SU-DHL-6 (cell line): ENCODE measurements around the gene MYMX.
"Not testable (repeated sequence)": the region's sequence is repeated elsewhere in the genome, so short reads cannot be mapped to it uniquely, and the experiment has no call there.

ENCODE experiments used
- H2AFZ ChIP-seq: fragments of 200-600 bp; sonication (generic); 2 replicates; pipeline ENCODE4 v1.6.1; 2014; ENCODE audit warnings: low read depth, mild to moderate bottlenecking, moderate library complexity, mixed read lengths, antibody characterized with exemption, low read length; ENCODE audit not compliant: severe bottlenecking
- H3F3A ChIP-seq: fragments of 200-600 bp; shearing (Covaris generic); 2 replicates; pipeline ENCODE4 v1.6.0; 2016; ENCODE audit warnings: antibody characterized with exemption, mild to moderate bottlenecking; ENCODE audit not compliant: insufficient read depth
- H3K27ac ChIP-seq: fragments of 200-600 bp; sonication (generic); 2 replicates; pipeline ENCODE4 v1.5.1; 2016; ENCODE audit warnings: low read depth, mild to moderate bottlenecking, low read length, moderate library complexity, mixed read lengths
- H3K27me3 ChIP-seq: fragments of 200-600 bp; sonication (generic), shearing (Covaris generic); 2 replicates; pipeline ENCODE4 v1.6.0; 2014; ENCODE audit warnings: mild to moderate bottlenecking, low read length
- H3K36me3 ChIP-seq: fragments of 200-600 bp; sonication (generic); 2 replicates; pipeline ENCODE4 v1.6.1; 2014; ENCODE audit warnings: mild to moderate bottlenecking, low read length, mixed read lengths
- H3K4me2 ChIP-seq: fragments of 300-600, 200-600 bp; shearing (Covaris generic), sonication (generic); 2 replicates; pipeline ENCODE4 v1.6.0; 2014; ENCODE audit warnings: low read length, low read depth, mild to moderate bottlenecking; ENCODE audit not compliant: poor library complexity, severe bottlenecking
- H3K4me3 ChIP-seq: fragments of 200-600 bp; sonication (generic); 2 replicates; pipeline ENCODE4 v1.5.1; 2014; ENCODE audit warnings: antibody characterized with exemption, low read length, mild to moderate bottlenecking, mixed read lengths; ENCODE audit not compliant: insufficient read depth, poor library complexity, severe bottlenecking
- H3K79me2 ChIP-seq: fragments of 200-600 bp; sonication (generic); 2 replicates; pipeline ENCODE4 v1.6.1; 2014; ENCODE audit warnings: mild to moderate bottlenecking, low read length, moderate library complexity; ENCODE audit not compliant: insufficient read depth
- H3K9ac ChIP-seq: fragments of 200-600 bp; sonication (generic); 2 replicates; pipeline ENCODE4 v1.7.0; 2014; ENCODE audit warnings: mild to moderate bottlenecking, low read length
- H3K9me2 ChIP-seq: fragments of 200-600 bp; sonication (generic); replicated peaks from 2 replicates; pipeline ENCODE4 v1.6.1; 2014; ENCODE audit warnings: low read length; ENCODE audit not compliant: insufficient read depth
- H3K9me3 ChIP-seq: fragments of 200-600 bp; sonication (generic); 2 replicates; pipeline ENCODE4 v1.6.1; 2014; ENCODE audit warnings: low read length, mixed read lengths; ENCODE audit not compliant: insufficient read depth
- H4K20me1 ChIP-seq: fragments of 200-600 bp; sonication (generic); 2 replicates; pipeline ENCODE4 v1.6.1; 2014; ENCODE audit warnings: low read depth, mild to moderate bottlenecking, antibody characterized with exemption, low read length, moderate library complexity, mixed read lengths
- EZH2phosphoT487 ChIP-seq: fragments of 200-600 bp; sonication (generic), shearing (Covaris generic); conservative IDR thresholded peaks from 2 replicates; pipeline ENCODE4 v1.6.1; 2018; ENCODE audit warnings: mild to moderate bottlenecking, antibody characterized with exemption, low read length, moderate library complexity, mixed read lengths
- TF ChIP-seq, protein P1 (sequence below): fragments of 200-600 bp; sonication (generic); IDR thresholded peaks from one replicate; pipeline ENCODE4 v1.5.1; 2017; ENCODE audit warnings: antibody characterized with exemption, mild to moderate bottlenecking, low read length, moderate library complexity; ENCODE audit not compliant: insufficient read depth, poor library complexity, severe bottlenecking

MYMX gene

DNA sequence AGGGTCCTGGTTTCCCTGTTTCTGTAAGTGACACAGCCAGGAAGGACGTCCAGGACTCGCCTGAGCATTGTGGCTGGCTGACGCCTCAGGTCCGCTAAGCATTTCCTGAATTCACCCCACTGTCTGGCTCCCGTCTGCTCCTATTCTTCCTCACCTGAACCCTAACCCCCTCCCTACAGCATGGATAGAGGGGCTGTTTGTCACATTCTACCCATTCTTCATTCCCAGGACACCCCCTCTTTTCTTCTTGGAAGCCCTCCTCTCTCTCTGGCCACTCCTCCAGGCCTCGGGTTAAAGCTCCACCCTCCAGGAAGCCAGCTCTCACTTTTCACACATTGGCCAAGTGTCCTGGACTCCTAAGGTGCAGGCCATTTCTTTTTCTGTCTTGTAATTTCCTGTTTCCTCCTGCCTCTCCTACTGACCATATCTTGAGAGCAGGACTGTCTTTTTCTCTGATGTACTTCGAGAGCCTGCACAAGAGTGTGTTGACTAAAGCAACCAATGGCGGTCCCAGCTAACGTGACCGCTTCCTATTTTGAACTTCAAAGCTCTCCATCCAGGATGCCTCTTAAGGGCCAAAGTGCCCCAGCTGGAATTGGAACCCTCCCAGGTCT lies 24.2 kb upstream of the MYMX start:
- Histone ChIP-seq H3K9me3 (no peaks in the 10 kb centered on the region), H3K9ac (no peak overlapping the region), H4K20me1 (no peaks in the 10 kb centered on the region), H3K4me3 (no peak overlapping the region), H3K27me3 (no peaks in the 10 kb centered on the region), H3K4me2 (no peak overlapping the region), H3F3A (no peaks in the 10 kb centered on the region), H3K36me3 (no peaks in the 10 kb centered on the region), H2AFZ (no peak overlapping the region), H3K79me2 (no peaks in the 10 kb centered on the region), H3K27ac (no peak overlapping the region), H3K9me2 (no peaks in the 10 kb centered on the region)
- TF ChIP-seq, protein P1, sequence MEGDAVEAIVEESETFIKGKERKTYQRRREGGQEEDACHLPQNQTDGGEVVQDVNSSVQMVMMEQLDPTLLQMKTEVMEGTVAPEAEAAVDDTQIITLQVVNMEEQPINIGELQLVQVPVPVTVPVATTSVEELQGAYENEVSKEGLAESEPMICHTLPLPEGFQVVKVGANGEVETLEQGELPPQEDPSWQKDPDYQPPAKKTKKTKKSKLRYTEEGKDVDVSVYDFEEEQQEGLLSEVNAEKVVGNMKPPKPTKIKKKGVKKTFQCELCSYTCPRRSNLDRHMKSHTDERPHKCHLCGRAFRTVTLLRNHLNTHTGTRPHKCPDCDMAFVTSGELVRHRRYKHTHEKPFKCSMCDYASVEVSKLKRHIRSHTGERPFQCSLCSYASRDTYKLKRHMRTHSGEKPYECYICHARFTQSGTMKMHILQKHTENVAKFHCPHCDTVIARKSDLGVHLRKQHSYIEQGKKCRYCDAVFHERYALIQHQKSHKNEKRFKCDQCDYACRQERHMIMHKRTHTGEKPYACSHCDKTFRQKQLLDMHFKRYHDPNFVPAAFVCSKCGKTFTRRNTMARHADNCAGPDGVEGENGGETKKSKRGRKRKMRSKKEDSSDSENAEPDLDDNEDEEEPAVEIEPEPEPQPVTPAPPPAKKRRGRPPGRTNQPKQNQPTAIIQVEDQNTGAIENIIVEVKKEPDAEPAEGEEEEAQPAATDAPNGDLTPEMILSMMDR, result no peak
- TF ChIP-seq EZH2phosphoT487, result no peak

DNA sequence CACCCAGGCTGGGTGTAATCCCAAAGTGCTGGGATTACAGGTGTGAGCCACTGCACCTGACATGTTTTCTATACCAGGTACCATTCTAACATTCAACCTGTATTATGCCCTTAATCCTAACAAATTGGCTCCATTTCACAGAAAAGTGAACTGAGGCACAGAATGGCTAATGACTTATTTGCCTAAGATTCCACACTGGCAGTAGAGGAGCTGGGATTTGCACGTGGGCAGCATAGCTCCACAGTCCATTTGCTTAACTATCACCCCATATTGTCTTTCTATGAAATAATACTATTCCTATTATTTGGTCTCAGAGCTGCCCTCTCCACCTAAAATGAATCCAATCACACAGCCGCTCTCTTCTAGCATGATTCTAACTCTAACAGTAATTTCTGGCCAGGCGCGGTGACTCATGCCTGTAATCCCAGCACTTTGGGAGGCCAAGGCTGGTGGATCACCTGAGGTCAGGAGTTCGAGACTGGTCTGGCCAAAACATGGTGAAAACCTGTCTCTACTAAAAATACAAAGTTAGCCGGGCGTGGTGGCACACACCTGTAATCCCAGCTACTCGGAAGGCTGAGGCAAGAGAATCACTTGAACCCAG lies 23.3 kb upstream of the MYMX start:
- no peak for TF ChIP-seq EZH2phosphoT487
- TF ChIP-seq, protein P1, result no peak
- H2AFZ ChIP-seq, result no peak overlapping the region

DNA sequence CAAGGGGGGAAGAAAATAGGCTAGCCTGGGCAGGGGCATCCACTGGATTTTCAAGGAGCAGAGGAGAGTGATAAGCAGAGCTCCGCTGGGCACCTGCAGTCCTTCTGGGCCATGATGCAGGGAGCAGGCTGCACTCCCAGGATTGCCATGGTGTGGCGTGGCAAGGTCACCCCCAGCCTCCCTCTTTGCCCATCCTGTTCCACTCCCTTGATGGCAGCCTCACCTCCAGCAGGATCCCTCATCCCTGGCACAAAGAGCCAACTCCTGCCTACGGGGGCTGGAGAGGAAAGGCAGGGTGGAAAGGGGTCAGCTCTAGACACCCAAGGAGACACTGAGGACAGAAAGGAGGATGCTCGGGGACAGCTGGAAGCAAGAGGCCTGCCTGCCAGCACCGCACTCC lies 22.4 kb upstream of the MYMX start:
- no peaks in the 10 kb centered on the region for H3K27me3 ChIP-seq
- no peaks in the 10 kb centered on the region for H3K79me2 ChIP-seq
- no peak overlapping the region for H2AFZ ChIP-seq
- no peaks in the 10 kb centered on the region for H3K9me2 ChIP-seq
- H3K9ac ChIP-seq, result no peak overlapping the region
- H3K9me3 ChIP-seq, result no peaks in the 10 kb centered on the region
- no peak overlapping the region for H3K4me3 ChIP-seq
- no peaks in the 10 kb centered on the region for H4K20me1 ChIP-seq
- H3K36me3 ChIP-seq, result no peaks in the 10 kb centered on the region
- H3K27ac ChIP-seq, result no peak overlapping the region
- H3F3A ChIP-seq, result no peaks in the 10 kb centered on the region
- TF ChIP-seq EZH2phosphoT487, result no peak
- TF ChIP-seq, protein P1, result no peak
- H3K4me2 ChIP-seq, result no peak overlapping the region

More for the DNA sequence above, 23.3 kb upstream of the MYMX start:
- H3K4me2 ChIP-seq, result no peak overlapping the region
- H3K27me3 ChIP-seq, result no peaks in the 10 kb centered on the region
- H3K9me2 ChIP-seq, result no peaks in the 10 kb centered on the region
- H3K9ac ChIP-seq, result no peak overlapping the region
- no peak overlapping the region for H3K27ac ChIP-seq
- H4K20me1 ChIP-seq, result no peaks in the 10 kb centered on the region
- no peaks in the 10 kb centered on the region for H3K36me3 ChIP-seq
- H3K4me3 ChIP-seq, result no peak overlapping the region
- no peaks in the 10 kb centered on the region for H3F3A ChIP-seq
- no peaks in the 10 kb centered on the region for H3K79me2 ChIP-seq
- H3K9me3 ChIP-seq, result no peaks in the 10 kb centered on the region

DNA sequence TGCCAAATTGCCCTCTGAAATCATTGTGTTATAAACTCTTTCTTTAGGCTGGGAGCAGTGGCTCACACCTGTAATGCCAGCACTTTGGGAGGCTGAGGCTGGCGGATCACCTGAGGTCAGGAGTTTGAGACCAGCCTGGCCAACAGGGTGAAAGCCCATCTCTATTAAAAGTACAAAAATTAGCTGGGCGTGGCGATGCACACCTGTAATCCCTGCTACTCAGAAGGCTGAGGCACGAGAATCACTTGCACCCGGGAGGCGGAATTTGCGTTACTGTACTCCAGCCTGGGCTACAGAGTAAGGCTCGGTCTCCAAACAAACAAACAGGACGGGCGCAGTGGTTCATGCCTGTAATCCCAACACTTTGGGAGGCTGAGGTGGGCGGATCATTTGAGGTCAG lies 20.4 kb upstream of the MYMX start:
- H3K27me3 ChIP-seq, H4K20me1 ChIP-seq, H3K4me2 ChIP-seq, H3K79me2 ChIP-seq, H3K9me3 ChIP-seq, H3K9ac ChIP-seq, H3K4me3 ChIP-seq, H3K9me2 ChIP-seq, H3F3A ChIP-seq, H3K27ac ChIP-seq, H2AFZ ChIP-seq, H3K36me3 ChIP-seq: not testable (repeated sequence)
